Brain microvascular endothelial cell (primary cell): Measurements from ENCODE around the gene XDH.

Source experiments
- DNase-seq: peaks from one replicate; pipeline ENCODE4 v3.0.0-alpha.2; 2020
- H3K27ac ChIP-seq: fragments of 250-450 bp; sonication (Bioruptor Pico); 2 replicates; pipeline ENCODE4 v1.5.1; 2020; ENCODE audit warnings: mild to moderate bottlenecking, moderate library complexity
- H3K27me3 ChIP-seq: fragments of 250-450 bp; sonication (Bioruptor Pico); replicated peaks from 2 replicates; pipeline ENCODE4 v1.5.1; 2020; ENCODE audit warnings: mild to moderate bottlenecking
- H3K36me3 ChIP-seq: fragments of 250-450 bp; sonication (Bioruptor Pico); replicated peaks from 2 replicates; pipeline ENCODE4 v1.5.1; 2020; ENCODE audit warnings: mild to moderate bottlenecking
- H3K4me3 ChIP-seq: 2 replicates; pipeline ENCODE4 v1.5.1; 2011; ENCODE audit warnings: low read depth, mild to moderate bottlenecking, control low read depth, low read length, moderate library complexity
- in situ Hi-C: cut with HindIII; loops from 2 replicates; pipeline ENCODE4 v1.10.0; 2017; ENCODE audit warnings: low sequenced_read_pairs, low pct_ligation_motif_present
- TF ChIP-seq, protein P1 (sequence below): IDR thresholded peaks from 2 replicates; pipeline ENCODE4 v1.5.1; 2011; ENCODE audit warnings: low read depth, mild to moderate bottlenecking, moderate library complexity, low read length, control low read depth, inconsistent platforms; ENCODE audit errors: missing control alignments

Gene XDH

DNA sequence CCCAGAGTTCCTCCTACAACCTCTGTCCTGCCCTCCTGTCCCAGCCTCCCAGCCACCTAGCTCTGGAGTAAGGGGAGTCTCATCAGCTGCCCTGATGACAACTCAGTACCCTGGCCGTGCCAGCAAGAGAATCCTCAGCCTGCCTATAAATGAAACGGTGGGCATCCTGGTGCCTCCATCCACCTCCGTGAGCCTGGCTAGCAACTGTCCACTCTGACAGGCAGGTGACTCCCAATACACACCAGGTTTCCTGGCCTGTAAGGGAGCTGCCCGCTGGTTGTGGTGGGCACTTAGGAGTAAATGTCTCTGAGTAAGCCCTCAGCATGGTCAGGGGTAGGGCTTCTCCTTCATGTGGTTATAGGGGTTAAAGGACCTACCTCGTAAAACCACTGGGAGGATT is 81.5 kb downstream of the XDH start:
- Histone ChIP-seq H3K27ac (no peak overlapping the region), H3K4me3 (no peak overlapping the region), H3K27me3 (no peaks in the 10 kb centered on the region), H3K36me3 (no peaks in the 10 kb centered on the region)
- DNase-seq = no peak
- in situ Hi-C loops = no loop called here
- TF ChIP-seq, protein P1, sequence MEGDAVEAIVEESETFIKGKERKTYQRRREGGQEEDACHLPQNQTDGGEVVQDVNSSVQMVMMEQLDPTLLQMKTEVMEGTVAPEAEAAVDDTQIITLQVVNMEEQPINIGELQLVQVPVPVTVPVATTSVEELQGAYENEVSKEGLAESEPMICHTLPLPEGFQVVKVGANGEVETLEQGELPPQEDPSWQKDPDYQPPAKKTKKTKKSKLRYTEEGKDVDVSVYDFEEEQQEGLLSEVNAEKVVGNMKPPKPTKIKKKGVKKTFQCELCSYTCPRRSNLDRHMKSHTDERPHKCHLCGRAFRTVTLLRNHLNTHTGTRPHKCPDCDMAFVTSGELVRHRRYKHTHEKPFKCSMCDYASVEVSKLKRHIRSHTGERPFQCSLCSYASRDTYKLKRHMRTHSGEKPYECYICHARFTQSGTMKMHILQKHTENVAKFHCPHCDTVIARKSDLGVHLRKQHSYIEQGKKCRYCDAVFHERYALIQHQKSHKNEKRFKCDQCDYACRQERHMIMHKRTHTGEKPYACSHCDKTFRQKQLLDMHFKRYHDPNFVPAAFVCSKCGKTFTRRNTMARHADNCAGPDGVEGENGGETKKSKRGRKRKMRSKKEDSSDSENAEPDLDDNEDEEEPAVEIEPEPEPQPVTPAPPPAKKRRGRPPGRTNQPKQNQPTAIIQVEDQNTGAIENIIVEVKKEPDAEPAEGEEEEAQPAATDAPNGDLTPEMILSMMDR = no peak

GRCh38 chr2:31332521-31332920 is 82.0 kb downstream of the XDH start:
- in situ Hi-C loops = no loop called here
- TF ChIP-seq, protein P1 = no peak
- Histone ChIP-seq H3K27me3 (no peaks in the 10 kb centered on the region), H3K36me3 (no peaks in the 10 kb centered on the region), H3K27ac (no peak overlapping the region), H3K4me3 (no peak overlapping the region)
- no peak for DNase-seq

- Histone ChIP-seq H3K27me3 (no peaks in the 10 kb centered on the region), H3K27ac (no peak overlapping the region), H3K36me3 (no peaks in the 10 kb centered on the region), H3K4me3 (no peak overlapping the region)
- in situ Hi-C loops = no loop called here
- TF ChIP-seq, protein P1 = no peak
- no peak for DNase-seq
Measured at GRCh38 chr2:31331156-31331555, 83.4 kb downstream of the XDH start.

GRCh38 chr2:31329081-31329625 is 85.4 kb downstream of the XDH start:
- in situ Hi-C loops = no loop called here
- no peak overlapping the region for H3K27ac ChIP-seq
- TF ChIP-seq, protein P1 = no peak

GRCh38 chr2:31328026-31328425 is 86.5 kb downstream of the XDH start:
- H3K36me3 ChIP-seq = no peaks in the 10 kb centered on the region
- no peak overlapping the region for H3K4me3 ChIP-seq
- no peak for DNase-seq
- TF ChIP-seq, protein P1 = no peak
- no peak overlapping the region for H3K27ac ChIP-seq
- no peaks in the 10 kb centered on the region for H3K27me3 ChIP-seq
- in situ Hi-C loops = no loop called here

More at GRCh38 chr2:31329081-31329625, 85.4 kb downstream of the XDH start:
- H3K36me3 ChIP-seq = no peaks in the 10 kb centered on the region
- no peak overlapping the region for H3K4me3 ChIP-seq
- DNase-seq = no peak
- no peaks in the 10 kb centered on the region for H3K27me3 ChIP-seq

DNA sequence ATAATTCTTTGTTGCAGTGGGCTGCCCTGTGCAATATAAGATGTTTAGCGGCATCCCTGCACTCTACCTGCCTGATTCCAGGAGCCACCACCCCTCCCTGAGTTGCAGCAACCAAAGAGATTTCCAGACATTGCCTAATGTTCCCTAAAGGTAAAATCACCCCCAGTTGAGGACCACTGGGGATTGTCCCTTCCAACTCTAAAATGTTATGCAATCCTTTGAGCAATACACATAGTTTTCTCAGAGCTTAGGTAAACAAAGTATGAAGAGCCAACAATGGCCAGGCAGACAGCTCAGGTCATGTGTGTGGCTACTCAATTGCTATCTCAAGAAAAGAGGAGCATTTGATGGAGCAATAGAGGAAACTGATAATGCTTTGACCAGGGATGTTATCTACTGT is 87.0 kb downstream of the XDH start:
- Histone ChIP-seq H3K4me3 (no peak overlapping the region), H3K27me3 (no peaks in the 10 kb centered on the region), H3K36me3 (no peaks in the 10 kb centered on the region), H3K27ac (no peak overlapping the region)
- DNase-seq = no peak
- in situ Hi-C loops = no loop called here
- TF ChIP-seq, protein P1 = no peak
